VCaP (cell line): ENCODE data around the gene RRM2.

ENCODE experiments used
- H3K27ac ChIP-seq: fragments of 450-650 bp; 2 replicates; pipeline ENCODE4 v1.5.1; 2017
- TF ChIP-seq, protein P1 (sequence below): fragments of 450-650 bp; conservative IDR thresholded peaks from 2 replicates; pipeline ENCODE4 v1.5.1; 2017; ENCODE audit warnings: mild to moderate bottlenecking, moderate library complexity

The RRM2 gene

DNA sequence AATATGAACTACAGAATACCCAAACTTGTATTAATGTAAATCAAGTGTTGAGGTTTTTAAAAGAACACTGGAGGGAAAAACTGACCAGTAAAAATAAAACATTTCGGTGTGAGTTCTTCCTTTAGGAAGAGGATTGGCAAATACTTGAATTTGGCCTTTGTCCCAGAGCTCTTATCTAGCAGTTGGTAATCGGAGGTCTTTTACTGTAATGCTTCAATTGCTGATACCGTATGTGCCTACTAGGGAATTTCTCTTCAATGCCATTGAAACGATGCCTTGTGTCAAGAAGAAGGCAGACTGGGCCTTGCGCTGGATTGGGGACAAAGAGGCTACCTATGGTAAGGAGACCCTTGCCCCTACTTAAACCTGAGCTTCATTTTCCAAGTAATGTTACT is 4.1 kb downstream of the RRM2 start:
- no peak overlapping the region for H3K27ac ChIP-seq
- TF ChIP-seq, protein P1, sequence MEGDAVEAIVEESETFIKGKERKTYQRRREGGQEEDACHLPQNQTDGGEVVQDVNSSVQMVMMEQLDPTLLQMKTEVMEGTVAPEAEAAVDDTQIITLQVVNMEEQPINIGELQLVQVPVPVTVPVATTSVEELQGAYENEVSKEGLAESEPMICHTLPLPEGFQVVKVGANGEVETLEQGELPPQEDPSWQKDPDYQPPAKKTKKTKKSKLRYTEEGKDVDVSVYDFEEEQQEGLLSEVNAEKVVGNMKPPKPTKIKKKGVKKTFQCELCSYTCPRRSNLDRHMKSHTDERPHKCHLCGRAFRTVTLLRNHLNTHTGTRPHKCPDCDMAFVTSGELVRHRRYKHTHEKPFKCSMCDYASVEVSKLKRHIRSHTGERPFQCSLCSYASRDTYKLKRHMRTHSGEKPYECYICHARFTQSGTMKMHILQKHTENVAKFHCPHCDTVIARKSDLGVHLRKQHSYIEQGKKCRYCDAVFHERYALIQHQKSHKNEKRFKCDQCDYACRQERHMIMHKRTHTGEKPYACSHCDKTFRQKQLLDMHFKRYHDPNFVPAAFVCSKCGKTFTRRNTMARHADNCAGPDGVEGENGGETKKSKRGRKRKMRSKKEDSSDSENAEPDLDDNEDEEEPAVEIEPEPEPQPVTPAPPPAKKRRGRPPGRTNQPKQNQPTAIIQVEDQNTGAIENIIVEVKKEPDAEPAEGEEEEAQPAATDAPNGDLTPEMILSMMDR: no peak

GRCh38 chr2:10128420-10128819 is 5.9 kb downstream of the RRM2 start:
- TF ChIP-seq, protein P1: no peak

GRCh38 chr2:10129490-10129889 is 7.0 kb downstream of the RRM2 start:
- H3K27ac ChIP-seq: no peak overlapping the region; the same call in 1 of the 2 replicates
- TF ChIP-seq, protein P1: no peak

More at GRCh38 chr2:10128420-10128819, 5.9 kb downstream of the RRM2 start:
- H3K27ac ChIP-seq: no peak overlapping the region

- H3K27ac ChIP-seq: no peak overlapping the region
- TF ChIP-seq, protein P1: no peak
Observed at GRCh38 chr2:10132043-10132575, 9.6 kb downstream of the RRM2 start.

DNA sequence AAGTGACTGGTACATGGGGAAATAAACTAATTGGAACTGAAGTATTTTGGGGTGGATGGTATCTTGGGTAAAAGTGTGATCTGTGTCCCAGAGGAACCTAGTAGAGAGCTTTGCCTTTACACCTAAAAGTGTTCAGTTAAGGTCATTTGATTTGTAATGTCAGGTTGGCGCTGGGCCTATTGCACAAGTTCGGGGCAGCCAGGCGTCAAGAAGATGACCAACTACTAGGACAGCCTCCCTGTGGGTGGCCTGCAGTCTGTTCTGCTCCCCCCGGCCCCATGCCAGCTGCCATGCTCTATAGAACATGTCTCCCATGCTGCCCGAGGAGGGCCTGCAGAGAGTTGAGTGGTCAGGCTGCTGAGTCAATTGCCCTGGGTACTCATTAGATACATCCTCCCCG is 10.1 kb downstream of the RRM2 start:
- no peak overlapping the region for H3K27ac ChIP-seq
- TF ChIP-seq, protein P1: no peak

GRCh38 chr2:10132996-10133647 is 10.6 kb downstream of the RRM2 start:
- TF ChIP-seq, protein P1: no peak
- no peak overlapping the region for H3K27ac ChIP-seq

DNA sequence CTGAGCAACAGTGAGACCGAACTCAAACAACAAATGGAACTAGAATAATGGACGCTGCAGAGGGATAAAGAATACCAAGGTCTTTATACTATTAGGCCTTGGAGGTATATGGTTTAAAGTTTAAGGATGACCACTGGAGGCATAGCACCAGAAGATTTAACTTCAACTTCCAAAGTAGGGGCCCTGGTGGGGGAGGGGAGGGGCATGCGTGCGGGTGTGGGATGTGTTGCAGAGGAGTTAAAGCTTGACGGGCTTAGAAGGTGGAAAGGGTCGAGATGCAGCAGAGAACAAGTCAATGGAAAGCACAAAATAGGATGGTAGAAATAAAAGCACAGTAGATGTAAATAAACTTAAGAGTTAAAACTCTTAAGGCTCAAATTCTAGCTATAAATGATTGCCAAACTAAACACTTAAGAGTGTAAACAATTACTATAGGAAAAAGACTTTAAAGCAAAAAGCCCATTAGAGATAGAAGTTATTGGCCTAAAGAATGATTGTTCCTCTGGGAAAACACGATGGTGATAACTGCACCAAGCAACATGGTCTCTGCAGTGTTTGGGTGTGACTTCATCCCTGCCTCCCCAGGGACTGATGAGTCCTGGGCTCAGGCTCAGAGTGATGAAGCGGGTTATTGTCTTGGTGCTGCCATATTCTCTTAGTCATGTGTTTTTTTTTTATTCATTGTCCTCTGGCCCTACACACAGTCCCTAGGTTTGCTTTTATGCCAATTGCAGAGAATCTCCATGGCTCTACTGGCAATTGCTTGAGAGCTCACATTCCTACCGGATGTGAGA is 13.0 kb downstream of the RRM2 start:
- no peak overlapping the region for H3K27ac ChIP-seq

More for the DNA sequence above, 13.0 kb downstream of the RRM2 start:
- TF ChIP-seq, protein P1: no peak
